Measurements from ENCODE around the gene TRPV4.

Gene TRPV4

DNA sequence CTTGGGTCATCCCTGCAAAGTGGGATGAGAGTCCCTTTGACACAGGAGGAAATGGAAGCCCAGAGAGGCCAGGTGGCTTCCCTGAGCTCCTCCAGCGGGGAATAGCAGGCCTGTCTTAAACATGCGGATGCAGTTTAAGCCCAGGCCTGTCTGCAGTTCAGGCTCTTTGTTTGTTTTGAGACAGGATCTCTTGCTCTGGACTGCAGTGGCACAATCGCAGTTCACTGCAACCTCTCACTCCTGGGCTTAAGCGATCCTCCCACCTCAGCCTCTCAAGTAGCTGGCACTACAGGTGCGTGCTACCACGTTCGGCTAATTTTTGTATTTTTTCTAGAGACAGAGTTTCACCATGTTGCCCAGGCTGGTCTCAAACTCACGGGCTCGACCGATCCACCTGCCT lies 3.5 kb downstream of the TRPV4 start:
- in situ Hi-C loops (cut with MboI; ENCODE audit: low sequenced_read_pairs), result no loop called here

DNA sequence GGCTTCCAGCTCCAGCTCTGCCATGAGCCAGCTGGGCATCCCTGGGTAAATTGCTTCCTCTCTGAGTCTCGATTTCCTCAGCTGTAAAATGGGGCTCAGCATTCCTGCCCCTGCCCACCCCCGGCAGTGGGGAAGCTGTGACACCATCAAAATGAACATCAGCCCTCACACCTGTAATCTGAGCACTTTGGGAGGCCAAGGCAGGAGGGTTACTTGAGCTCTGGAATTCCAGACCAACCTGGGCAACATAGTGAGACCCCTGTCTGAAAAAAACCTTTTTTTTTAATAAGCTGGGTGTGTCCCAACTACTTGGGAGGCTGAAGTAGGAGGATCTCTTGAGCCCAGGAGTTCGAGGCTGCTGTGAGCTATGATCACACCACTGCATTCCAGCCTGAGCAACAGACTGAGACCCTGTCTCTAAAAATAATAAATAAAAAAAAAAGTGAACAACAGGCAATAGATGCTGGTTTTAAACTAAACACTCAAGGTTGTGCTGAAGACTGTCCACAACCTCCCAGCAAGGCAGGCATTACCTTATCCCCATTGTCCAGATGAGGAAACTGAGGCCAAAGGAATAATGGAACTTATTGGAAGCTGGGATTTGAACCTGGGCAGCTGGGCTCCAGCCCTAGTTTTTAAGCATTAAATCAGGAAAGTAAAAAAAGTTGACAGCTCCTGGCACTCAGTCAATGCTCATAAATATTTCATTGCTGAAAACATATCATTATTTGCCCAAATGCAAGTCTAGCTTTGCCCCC lies 4.3 kb downstream of the TRPV4 start:
- in situ Hi-C loops (cut with MboI; ENCODE audit: low sequenced_read_pairs), result no loop called here

DNA sequence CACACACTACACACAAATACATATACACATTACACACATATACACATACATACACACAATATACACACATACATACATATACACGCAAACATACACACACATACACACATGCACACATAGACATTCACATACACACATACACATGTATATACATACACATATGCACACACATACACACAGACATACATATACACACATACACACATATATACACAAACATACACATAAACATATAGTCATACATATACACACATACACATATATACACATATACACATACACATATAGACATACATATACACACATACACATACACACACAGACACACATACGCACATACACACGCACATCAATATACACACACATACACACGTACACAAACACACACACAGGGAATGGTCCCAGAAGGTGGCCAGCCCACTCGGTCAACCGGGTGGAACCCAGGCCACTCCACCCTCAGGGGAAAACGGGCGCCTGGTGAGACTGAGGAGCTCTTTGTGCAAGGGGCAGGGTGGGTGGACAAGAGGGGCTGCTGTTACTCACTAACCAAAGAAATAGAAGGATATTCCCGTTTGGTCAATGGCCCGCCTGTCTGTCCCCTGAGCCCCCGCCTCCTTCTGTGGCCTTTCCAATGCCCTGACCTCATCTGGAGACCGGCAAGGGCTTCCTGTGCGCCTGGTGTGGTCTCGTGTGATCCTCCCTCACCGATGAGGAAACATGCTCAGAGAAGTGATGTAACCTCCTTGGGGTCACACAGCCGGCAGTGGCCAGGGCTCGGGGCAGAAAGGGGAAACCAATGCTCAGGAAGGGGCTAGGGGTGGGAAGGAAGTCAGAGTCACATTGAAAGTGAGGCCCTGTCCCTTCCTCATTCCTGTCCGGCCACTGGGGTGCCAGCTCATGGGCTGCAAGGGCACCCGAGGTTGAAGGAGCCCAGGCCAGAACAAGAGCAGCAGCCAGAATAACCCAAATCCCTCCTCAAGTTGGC lies 5.3 kb downstream of the TRPV4 start:
- in situ Hi-C loops (cut with MboI; ENCODE audit: low sequenced_read_pairs), result no loop called here

DNA sequence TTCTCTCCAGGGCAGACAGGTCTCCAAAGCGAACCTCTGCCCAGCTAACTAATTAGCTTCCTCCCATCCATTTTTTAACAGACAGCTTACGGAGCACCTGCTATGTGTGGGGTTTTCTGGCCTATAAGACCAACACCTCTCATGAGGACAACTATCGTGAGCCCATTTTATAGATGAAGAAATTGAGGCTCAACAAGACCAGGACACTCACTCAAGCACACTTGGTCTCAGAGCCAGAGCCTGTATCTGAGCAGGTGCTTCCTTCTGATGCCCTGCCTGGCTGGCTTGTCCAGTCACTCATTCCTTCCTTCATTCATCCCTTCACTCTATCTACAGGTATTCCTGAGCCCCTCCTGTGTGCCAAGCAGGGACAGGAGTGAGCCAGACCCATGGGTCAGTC lies 6.1 kb downstream of the TRPV4 start:
- in situ Hi-C loops (cut with MboI; ENCODE audit: low sequenced_read_pairs), result no loop called here

DNA sequence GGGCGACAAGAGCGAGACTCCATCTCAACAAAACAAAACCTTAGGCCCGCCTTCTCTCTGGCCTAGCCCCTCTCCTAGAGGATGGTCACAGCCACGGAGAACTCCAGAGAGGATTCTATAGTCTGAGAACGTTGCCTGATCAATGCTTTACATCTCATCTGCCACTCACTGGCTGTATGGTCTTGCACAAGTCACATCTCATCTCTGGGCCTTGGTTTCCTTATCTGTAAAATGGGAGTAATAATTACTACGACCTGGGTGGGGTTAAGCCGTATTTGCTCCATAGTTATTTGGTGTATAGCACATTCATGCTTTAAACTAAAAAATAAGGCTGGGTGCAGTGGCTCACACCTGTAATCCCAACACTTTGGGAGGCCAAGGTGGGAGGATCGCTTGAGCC lies 8.5 kb downstream of the TRPV4 start:
- in situ Hi-C loops (cut with MboI; ENCODE audit: low sequenced_read_pairs), result no loop called here

DNA sequence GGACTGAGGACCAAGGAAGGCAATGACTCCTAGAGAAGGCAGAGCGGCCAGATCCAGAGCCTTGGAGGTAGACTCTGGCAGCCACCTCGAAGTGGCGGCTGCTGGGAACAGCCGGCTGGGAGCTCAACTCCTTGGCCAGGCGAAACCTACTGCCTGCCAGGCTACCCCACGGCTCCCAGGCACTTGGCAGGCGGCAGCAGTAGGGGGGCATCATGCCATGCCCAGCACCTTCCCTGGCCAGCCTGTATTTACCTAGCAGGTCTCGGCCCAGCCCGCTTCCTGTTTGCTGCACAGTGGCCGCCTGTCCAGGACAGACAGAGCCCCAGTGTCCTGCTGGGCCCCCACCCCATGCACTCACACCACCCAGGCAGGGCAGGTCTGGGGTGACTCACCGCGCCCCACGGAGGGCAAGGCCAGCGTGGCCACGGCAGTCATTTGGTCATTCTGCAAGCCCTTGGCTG lies 10.2 kb downstream of the TRPV4 start:
- in situ Hi-C loops (cut with MboI; ENCODE audit: low sequenced_read_pairs), result no loop called here

DNA sequence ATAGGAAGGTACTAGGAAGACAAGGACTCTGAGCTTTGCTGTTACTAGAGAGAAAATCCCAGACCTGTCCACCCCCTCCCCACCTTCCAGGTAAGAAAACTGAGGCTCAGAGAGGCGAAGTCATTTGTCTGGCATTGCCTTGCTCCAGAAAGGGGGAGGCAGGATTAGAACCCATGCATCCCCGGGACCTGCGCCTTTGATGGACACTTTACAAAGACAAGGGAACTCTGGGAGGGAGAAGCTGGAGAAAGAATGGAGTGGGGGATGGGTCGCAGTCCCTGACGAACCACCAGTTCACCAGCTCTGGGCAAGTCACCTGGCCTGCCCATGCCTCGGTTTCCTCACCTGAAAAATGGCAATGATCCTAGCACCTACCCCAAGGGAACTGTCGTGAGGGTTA lies 10.8 kb downstream of the TRPV4 start:
- in situ Hi-C loops (cut with MboI; ENCODE audit: low sequenced_read_pairs), result no loop called here

DNA sequence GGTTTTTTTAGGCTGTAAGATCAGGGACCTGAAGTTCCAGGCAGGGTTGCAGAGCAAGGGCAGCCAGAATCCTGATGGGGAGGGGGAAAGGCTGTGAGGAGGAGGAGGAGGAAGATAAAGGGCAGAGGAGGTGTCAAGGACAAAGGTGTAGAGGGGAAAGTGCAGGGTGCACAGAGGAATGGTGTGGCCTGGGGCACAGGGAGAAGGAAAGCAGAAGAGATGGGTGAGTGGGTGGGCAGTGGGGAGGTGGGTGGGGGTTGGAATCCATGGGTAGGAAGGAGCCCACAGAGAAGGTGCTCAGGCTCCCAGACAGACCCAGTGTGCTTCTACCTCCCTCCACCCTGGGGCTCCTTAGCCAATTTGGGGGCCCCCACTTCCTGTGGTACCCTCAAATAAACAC lies 11.2 kb downstream of the TRPV4 start:
- in situ Hi-C loops (cut with MboI; ENCODE audit: low sequenced_read_pairs), result no loop called here

DNA sequence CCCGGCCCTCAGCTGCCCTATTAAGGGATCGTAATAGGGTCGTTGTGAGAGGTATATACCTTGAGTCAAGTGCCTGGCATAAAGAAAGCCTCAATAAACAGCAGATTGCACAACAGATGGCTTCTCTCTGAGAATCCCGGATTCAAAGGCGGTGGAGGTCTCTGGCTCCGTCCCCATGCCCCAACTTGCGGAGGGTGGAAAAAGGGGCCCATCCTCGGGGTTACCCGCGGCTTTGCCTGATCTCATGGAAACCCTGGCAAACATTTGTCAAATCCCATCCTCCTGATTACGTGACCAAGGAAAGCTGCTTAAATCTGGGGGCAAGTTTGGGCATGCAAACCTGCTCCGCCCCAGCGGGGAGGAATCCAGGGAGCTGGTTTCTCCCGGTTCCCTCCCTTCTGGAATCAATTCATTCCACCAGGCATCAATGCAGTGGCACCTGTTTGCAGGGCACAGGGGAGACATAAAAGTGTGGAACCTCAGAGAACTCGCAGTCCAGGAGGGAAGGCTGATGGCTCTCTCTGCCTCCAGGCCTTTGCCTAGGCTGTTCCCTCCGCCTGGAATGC lies 12.3 kb downstream of the TRPV4 start:
- in situ Hi-C loops (cut with MboI; ENCODE audit: low sequenced_read_pairs), result no loop called here

DNA sequence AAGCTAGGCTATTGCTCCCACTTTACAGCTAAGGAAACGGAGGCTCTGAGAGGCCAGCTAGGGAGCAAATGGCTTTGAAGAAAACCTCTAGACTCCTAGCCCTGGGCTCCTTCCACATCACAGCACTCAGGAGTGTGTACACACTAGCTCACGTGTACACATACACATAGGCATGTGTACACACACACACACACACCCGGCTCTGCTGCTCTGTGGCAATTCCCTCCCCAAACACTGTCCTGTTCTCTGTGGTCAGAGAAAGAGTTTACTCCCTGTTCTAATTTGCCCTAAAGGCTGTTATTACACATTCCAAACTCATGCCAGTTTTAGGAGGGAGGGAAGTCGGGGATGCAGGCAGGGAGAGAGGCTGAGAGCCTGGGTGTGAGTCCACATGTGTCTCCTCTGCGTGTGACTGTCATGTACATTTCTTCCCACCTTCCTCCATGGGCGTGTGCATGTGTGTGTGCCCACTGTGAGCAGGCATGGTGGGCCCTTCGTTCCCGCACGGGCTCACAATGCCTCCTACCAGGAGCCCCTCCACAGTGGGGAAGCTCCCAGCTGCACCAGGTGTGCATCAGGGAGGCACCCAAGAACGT lies 14.2 kb downstream of the TRPV4 start:
- in situ Hi-C loops (cut with MboI; ENCODE audit: low sequenced_read_pairs), result no loop called here

DNA sequence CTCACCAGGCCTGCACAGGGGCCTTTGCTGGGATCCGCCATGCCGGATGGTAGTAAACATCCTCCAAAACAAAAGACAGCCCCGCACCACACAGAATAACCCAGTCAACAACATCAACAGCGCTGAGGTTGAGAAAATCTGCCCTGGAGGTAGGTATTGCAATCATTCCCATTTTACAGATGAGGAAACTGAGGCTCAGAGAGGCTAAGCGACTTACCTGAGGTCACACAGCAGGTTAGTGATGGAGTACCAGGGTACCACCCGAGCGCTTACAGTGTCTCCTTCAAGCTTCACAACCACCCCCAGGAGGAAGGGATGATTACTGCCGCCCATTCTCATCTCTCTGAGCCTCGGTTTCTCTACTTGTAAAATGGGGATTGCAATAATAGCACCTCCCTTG lies 14.9 kb downstream of the TRPV4 start:
- in situ Hi-C loops (cut with MboI; ENCODE audit: low sequenced_read_pairs), result no loop called here

DNA sequence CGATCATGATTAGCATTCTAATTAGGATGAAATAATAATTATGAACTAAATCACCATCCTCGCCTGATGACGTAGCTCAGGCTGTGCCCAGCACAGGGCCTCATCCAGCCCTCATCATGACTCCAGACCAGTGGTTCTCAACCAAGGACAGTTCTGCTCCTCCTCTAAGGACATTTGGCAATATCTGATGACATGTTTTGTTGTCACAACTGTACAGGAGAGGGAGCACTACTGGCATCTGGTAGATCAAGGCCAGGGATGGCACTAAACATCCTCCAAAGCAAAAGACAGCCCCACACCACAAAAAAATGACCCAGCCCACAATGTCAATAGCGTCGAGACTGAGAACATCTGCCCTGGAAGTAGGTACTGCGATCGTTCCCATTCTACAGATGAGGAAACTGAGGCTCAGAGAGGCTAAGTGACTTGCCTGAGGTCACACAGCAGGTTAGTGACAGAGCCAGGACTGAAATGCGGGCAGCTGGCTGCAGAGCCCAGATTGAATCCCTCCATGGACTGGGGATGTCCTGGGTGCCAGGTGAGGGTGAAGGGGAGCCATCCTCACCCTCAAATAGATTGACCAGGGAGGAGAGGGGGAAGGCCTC lies 15.5 kb downstream of the TRPV4 start:
- in situ Hi-C loops (cut with MboI; ENCODE audit: low sequenced_read_pairs), result no loop called here

DNA sequence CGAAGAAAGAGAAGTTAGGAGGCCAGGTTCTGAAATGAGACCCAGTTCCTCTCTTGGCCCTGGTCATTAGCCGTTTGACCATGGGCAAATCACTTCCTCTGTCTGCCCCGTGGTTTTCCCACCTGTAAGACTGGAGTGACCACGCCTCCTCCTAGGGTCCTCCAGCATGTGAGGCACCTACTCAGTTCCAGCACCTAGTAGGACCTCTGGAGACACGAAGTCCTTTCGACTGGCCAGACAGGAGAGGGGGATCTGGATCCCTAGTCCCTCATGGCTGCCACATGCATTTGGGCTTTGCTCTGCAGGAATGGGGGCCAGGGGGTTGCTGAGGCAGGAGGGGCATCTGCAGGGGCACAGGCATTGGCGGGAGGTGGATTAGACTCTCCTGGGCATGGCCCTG lies 16.3 kb downstream of the TRPV4 start:
- in situ Hi-C loops (cut with MboI; ENCODE audit: low sequenced_read_pairs), result no loop called here

DNA sequence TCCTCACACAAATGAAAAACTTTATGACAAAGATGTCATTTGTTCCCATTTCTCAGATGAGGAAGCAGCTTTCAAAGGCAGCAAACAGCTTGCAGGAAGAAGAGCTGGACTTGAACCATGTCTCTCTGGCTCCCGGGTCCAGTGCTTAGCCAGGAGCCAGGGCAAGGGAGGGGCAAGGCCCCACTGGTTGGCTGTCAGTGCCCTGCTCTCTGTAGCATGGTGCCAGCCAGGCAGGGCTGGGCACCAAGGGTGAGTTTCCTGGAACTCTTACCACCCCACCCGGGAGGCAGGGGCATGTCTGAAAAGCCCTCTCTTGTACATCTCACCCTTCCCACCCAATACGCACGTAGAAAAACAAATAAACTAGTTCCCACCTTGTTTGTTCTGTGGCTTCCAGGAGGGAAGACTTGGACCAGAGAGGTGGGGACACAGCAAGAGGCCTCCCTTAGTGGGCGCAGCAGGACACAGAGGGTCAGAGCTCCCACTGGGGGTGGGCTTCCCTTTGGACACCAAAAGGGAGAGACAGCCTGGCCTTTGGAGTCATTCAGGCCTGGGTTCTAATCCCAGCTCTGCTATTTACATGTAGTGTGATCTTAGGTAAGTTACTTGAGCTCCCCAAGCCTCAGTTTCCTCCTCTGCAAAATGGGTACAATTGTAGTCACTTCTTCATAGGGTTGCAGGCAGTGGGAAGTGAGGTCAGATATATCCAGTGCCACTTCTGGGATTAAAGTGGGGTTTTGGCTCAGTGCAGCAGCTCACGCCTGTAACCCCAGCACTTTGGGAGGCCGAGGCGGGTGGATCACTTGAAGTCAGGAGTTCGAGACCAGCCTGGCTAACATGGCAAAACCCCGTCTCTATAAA lies 17.2 kb downstream of the TRPV4 start:
- in situ Hi-C loops (cut with MboI; ENCODE audit: low sequenced_read_pairs), result no loop called here

DNA sequence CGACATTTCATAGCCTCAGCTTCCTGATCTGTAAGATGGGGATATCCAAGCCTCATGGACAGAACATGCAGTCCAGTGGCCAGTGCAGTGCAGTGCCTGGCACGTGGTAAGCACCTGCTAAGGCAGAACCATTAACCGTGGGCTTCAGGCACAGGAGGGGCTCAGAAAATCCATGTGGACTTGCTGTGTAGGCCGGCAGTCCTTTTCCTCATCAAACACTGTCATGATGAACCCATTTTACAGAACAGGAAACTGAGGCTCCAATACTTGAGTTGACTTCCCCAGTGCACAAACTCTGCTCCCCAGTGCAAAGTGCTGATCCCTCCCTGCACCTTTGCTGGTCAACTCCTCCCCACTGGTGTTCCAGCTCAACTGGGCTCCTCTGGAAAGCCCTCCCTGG lies 18.0 kb downstream of the TRPV4 start:
- in situ Hi-C loops (cut with MboI; ENCODE audit: low sequenced_read_pairs), result no loop called here

DNA sequence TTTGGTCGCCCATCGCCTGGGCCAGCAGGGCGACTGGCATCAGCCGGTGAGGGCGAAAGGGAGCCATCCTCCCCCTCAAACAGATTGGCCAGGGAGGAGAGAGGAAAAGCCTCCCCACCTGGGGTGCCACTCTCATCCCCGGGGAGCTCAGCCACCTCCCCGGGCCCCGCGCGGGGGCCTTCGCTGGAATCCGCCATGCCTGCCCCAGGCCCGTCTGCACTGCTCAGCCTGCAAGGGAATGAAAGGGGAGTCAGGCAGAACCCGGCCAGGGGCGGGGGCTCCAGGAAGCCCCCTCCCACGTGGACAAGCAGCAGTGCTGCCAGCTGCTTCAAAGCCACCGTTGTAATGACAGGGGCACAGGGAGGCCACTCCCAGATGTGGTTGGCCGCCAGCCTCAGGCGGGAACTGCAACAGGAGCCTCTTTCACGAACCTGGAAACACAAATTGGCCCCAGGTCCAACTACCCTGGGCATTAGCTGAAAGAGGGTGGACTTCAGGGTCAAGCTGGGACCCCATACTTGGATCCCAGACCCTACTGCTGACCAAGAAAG lies 18.5 kb downstream of the TRPV4 start:
- in situ Hi-C loops (cut with MboI; ENCODE audit: low sequenced_read_pairs), result no loop called here

DNA sequence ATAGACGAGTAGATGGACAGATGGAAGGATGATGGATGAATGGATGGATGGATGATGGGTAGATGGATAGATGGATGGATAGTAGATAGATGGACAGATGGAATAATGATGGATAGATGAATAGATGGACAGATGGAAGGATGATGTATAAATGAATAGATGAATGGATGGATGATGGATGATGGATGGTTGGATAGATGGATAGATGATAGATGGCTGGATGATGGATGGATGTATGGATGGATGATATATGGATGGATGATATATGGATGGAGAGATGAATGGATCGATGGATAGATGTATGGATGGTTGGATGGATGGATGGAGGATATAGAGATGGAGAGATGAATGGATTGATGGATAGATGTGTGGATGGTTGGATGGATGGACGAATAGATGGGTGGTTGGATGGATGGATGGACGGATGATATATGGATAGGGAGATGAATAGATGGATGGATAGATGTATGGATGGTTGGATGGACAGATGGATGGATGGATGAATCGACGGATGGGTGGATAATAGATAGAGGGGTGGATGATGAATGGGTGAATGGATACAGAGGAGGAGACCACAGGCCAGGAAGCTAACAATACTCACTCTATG lies 19.3 kb downstream of the TRPV4 start:
- in situ Hi-C loops (cut with MboI; ENCODE audit: low sequenced_read_pairs), result no loop called here

DNA sequence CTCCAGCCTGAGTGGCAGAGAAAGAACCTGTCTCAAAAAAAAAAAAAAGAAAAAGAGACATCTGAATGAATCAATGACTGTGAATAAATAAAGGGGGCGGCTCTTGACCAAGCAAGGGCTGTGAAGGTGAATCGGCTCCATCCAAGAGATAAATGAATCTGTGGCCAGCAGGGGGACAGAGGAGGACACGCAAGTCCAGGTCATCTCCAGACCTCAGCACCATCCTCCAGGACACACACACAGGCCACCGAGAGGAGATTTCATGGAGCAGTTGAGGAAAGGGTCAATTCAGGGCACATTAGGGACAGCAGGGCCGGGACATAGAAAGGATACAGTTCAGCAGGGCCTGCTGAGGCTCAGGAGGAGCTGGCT lies 21.6 kb downstream of the TRPV4 start:
- in situ Hi-C loops (cut with MboI; ENCODE audit: low sequenced_read_pairs), result no loop called here

DNA sequence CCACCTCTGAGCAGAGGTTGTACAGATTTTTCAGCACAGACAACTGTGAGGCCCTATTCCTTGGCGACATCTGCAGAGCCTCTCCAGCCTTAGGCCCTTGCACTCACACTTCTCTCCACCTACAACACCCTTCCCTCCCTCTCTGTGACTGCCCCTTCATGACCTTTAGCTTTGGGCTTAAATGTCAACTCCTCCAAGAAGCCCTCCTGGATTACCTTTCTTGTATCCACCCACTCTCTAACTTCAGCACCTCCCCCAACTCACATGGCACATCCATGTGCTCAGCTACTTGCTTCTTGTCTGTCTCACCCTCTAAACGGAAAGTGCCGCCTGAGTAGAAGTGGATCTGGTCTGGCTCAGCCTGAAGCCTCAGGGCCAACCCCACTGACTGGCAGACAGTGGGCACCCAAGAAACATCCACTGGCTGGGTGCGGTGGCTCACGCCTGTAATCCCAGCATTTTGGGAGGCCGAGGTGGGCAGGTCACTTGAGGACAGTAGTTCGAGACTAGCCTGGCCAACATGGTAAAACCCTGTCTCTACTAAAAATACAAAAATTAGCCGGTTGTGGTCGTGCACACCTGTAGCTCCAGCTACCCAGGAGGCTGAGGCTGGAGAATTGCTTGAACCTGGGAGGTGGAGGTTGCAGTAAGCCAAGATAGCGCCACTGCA lies 22.1 kb downstream of the TRPV4 start:
- in situ Hi-C loops (cut with MboI; ENCODE audit: low sequenced_read_pairs), result no loop called here

All from HL-60/S4 treated with phorbol 12-myristate 13-acetate at 8.2 ng/mL for 4 days and 3 days (cell line).